Myocyte (in vitro differentiated cells): ENCODE data around the gene GPRIN2. TPM values are rescaled to one million over a fixed set of nuclear protein-coding genes. Genes with fewer than 3 reads are reported as not detected.
"Not testable (repeated sequence)": the region's sequence is repeated elsewhere in the genome, so short reads cannot be mapped to it uniquely, and the experiment has no call there.

Experiments used
- DNase-seq: peaks from one replicate; pipeline ENCODE4 v3.0.0-alpha.2; 2012; ENCODE audit warnings: low read depth
- total RNA-seq: library from RNA; depleted of rRNA; stranded (reverse); fragments of >200 nt; gene quantifications from 2 replicates; pipeline ENCODE4 v1.2.3, GENCODE V29; 2014

Gene GPRIN2
- total RNA-seq, 1 donor from 2014 or later: not detected

- DNase-seq: no peak
Measured at GRCh38 chr10:46538155-46538554, 18.3 kb downstream of the GPRIN2 start.

GRCh38 chr10:46537309-46537708 is 19.1 kb downstream of the GPRIN2 start:
- no peak for DNase-seq

GRCh38 chr10:46536781-46537180 is 19.7 kb downstream of the GPRIN2 start:
- DNase-seq: no peak

GRCh38 chr10:46536171-46536570 is 20.3 kb downstream of the GPRIN2 start:
- DNase-seq: no peak

- no peak for DNase-seq
Measured at GRCh38 chr10:46534828-46535524, 21.5 kb downstream of the GPRIN2 start.

GRCh38 chr10:46532256-46532655 is 24.2 kb downstream of the GPRIN2 start:
- not testable (repeated sequence) for DNase-seq

- DNase-seq: peak; percentile 41
Measured at GRCh38 chr10:46530249-46531186, 25.9 kb downstream of the GPRIN2 start.

GRCh38 chr10:46529742-46530141 is 26.7 kb downstream of the GPRIN2 start:
- DNase-seq: not testable (repeated sequence)

GRCh38 chr10:46528675-46529615 is 27.5 kb downstream of the GPRIN2 start:
- no peak for DNase-seq

GRCh38 chr10:46528171-46528671 is 28.2 kb downstream of the GPRIN2 start:
- DNase-seq: no peak

GRCh38 chr10:46527241-46527811 is 29.1 kb downstream of the GPRIN2 start:
- no peak for DNase-seq

- DNase-seq: no peak
Measured at GRCh38 chr10:46526682-46527038, 29.8 kb downstream of the GPRIN2 start.

GRCh38 chr10:46525824-46526681 is 30.4 kb downstream of the GPRIN2 start:
- DNase-seq: no peak

GRCh38 chr10:46525177-46525823 is 31.2 kb downstream of the GPRIN2 start:
- DNase-seq: peak; percentile 47

GRCh38 chr10:46524472-46525176 is 31.8 kb downstream of the GPRIN2 start:
- no peak for DNase-seq

- DNase-seq: no peak
Measured at GRCh38 chr10:46523962-46524471, 32.4 kb downstream of the GPRIN2 start.

GRCh38 chr10:46523119-46523961 is 33.1 kb downstream of the GPRIN2 start:
- no peak for DNase-seq
